Measurements from ENCODE around the gene RBFOX2.
"Not testable (repeated sequence)": the region's sequence is repeated elsewhere in the genome, so short reads cannot be mapped to it uniquely, and the experiment has no call there.

RBFOX2 gene

GRCh38 chr22:36042240-36042639, 13.6 kb upstream of the RBFOX2 start:
- DNase-seq (ENCODE audit: low spot score): no peak

- no peak for DNase-seq (ENCODE audit: low spot score)
These were observed 10.5 kb upstream of the RBFOX2 start for GRCh38 chr22:36039125-36039524.

GRCh38 chr22:36037102-36037758, 8.6 kb upstream of the RBFOX2 start:
- no peak for DNase-seq (ENCODE audit: low spot score)

DNA sequence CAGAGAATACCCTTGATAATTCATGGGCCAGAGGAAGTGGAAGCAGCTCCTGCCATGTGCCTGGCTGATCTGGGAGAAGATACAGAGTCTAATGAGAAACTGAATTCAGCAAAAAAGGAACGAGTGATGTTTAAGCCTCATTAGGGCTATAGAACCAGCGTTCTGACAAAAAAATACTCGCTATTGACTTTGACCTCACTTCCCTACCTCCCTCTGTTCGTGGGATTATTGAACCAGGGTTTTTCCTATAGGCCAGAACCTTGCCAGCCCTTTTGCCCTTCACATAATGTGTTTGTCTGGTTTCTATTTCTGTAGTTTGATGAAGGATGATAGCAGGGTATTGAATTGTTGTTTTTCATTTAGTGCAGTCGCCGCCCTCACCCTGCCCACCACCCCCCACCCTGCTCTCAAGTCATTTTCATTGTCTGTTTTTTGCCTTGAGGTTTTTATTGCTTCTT, 7.6 kb upstream of the RBFOX2 start:
- no peak for DNase-seq (ENCODE audit: low spot score)

DNA sequence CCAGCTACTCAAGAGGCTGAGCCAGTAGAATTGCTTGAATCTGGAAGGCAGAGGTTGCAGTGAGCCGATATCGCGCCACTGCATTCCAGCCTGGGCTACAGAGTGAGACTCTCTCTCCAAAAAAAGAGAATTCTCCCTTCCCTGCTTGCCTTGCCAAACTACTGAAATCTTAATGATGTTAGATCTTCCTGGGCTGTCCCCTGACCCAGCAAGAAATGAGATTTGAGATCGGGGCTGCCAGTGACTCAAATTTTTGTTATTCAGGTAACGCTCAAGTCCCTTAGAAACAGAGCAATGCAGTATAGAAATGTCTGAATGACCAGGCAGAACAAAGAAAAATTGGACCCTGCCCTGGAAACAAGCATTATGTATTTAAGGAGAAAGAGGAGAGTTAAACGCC, 4.0 kb upstream of the RBFOX2 start:
- DNase-seq (ENCODE audit: low spot score): no peak

GRCh38 chr22:36029406-36029755, 757 bp upstream of the RBFOX2 start:
- DNase-seq (ENCODE audit: low spot score): no peak

GRCh38 chr22:36027935-36028645, 534 bp downstream of the RBFOX2 start:
- DNase-seq (ENCODE audit: low spot score): peak; percentile 88

- peak; percentile 24 for DNase-seq (ENCODE audit: low spot score)
These were observed 1.1 kb downstream of the RBFOX2 start for GRCh38 chr22:36027579-36027934.

DNA sequence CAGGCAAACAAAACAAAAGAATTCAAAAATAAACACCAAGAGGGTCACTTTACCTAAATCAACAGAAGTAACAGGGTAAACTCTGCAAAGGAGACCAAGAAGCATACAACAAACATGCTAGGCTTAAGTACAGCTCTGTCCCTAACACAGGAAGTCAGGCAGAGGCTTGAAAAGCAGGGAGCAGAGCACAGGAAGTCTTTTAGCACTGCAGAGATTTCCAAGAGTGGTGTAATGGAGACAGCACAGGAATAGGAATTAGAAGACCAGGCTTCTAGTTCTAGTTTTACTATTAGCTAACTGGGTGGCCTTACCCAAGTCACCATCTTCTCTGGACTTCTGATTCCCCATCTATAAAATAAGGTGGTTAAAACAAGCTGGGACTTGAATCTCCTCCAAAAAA, 1.9 kb downstream of the RBFOX2 start:
- peak; percentile 36 for DNase-seq (ENCODE audit: low spot score)

GRCh38 chr22:36022697-36023096, 5.9 kb downstream of the RBFOX2 start:
- no peak for DNase-seq (ENCODE audit: low spot score)

GRCh38 chr22:36022162-36022561, 6.5 kb downstream of the RBFOX2 start:
- DNase-seq (ENCODE audit: low spot score): peak; percentile 35

DNA sequence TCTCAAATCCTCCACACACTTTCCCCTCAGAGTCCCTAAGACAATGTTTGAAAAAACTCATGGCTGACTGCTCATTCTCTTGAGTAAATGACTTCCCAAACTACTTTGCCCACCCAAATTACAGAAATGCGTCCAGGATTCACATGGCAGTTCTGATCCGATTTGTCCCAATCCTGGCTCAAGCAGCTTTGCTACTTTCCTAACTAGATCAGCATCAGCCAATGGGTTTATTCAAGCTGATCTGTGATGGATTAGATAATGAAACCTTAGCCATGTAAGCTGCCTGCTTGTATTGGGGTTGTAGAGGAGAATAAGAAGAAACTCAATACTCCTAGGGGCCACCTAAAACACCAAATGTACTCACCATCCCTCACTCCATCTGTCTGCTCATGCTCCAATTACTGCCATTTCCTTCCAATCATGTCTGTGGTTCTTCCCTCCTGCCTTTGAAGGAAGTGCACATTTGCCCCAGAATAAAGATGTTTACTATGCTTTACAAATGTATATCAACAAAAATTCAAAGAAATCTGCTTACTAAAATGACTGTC, 6.9 kb downstream of the RBFOX2 start:
- no peak for DNase-seq (ENCODE audit: low spot score)

- DNase-seq (ENCODE audit: low spot score): not testable (repeated sequence)
These were observed 7.8 kb downstream of the RBFOX2 start for GRCh38 chr22:36020865-36021264.

DNA sequence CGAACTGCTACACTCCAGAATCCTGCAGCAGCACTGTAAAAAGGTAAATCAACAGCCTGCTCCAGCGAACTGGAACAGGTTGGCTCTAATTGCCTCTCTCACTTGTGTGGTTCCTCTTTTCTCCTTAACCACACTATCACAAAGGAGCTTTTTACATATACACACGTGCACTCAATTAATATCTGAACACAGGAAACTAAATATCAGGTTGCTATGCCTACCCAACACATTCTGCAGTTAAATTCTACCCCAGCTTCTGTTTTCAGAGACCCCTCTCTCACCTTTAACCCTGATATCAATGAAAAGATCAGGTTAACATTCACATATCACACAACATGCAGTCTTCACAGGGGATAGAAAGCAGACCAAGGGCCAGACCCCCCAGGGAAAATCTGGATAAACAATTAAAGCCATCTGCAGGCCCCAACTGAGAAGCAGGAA, 11.0 kb downstream of the RBFOX2 start:
- no peak for DNase-seq (ENCODE audit: low spot score)

DNA sequence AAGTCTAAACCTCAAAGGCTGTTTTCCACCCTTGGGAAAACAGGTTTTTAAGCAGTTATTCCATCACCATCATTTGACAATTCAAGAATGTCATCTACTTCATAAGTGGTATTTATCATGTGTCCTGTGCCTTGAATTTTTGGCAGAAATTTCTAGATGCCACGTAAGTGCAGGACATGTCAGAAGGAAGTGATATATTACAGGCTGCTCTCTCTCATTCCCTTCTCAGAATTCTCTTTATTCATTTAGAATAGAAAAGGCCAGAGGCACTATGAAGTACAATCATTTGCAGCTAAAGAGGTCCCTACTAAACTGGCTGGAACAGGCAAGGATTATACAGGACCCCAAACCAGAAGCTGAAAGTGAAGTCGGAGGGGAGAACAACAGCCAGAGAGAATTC, 11.9 kb downstream of the RBFOX2 start:
- DNase-seq (ENCODE audit: low spot score): no peak

- peak; percentile 24 for DNase-seq (ENCODE audit: low spot score)
These were observed 12.7 kb downstream of the RBFOX2 start for GRCh38 chr22:36015811-36016529.

- no peak for DNase-seq (ENCODE audit: low spot score)
These were observed 13.3 kb downstream of the RBFOX2 start for GRCh38 chr22:36015155-36015810.

GRCh38 chr22:36014546-36015074, 14.0 kb downstream of the RBFOX2 start:
- no peak for DNase-seq (ENCODE audit: low spot score)

DNA sequence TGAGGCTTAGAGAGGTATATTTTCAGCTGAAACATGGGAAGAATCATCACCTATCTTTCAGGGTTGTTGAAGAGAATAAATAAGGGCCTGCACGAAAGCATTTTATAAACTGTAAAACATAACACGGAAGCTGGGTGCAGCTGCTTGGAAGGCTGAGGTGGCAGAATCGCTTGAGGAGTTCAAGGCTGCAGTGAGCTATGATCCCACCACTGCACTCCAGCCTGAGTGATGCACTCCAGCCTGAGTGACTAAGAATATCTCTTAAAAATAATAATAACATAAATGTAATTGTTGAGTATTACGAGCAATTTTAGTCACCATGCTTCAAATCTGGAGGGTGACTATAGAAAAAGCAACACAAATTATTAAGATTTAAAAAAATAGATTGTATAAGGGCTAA, 16.3 kb downstream of the RBFOX2 start:
- no peak for DNase-seq (ENCODE audit: low spot score)

DNA sequence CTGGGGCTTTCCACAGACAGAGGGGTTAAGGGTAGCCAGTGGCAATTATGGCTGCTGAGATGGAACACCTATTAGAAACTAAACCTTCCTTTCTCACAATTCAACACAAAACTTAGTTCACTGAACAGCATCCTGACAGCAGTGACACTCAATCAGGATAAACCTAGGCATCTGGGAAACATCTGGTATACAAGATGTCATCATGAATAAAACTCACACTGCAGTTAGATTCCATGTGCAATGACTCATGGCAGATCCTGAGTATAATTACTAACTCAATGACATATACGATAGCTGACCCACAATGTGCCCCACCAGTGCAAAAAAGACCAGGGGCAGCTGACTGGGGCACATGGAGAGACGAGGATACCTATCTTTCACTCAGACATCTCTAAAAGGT, 17.7 kb downstream of the RBFOX2 start:
- DNase-seq (ENCODE audit: low spot score): peak; percentile 75

- DNase-seq (ENCODE audit: low spot score): no peak
These were observed 18.5 kb downstream of the RBFOX2 start for GRCh38 chr22:36010090-36010489.

DNA sequence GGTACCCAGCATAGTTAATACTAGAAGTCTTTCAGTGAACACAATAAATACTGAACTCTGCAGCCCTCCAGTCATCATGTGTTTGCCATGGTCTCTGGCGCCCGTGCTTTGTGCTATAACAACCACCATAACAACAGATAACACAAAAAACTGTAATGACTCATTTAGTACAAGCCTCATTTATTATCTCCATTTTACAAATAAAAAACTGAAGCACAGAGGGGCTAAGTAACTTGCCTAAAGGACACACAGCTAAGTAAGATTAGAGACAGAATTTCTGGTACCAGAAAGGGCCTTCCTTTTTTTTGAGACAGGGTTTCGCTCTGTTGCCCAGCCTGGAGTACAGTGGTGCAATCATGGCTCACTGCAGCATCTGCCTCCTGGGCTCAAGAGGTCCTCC, 19.5 kb downstream of the RBFOX2 start:
- peak; percentile 29 for DNase-seq (ENCODE audit: low spot score)
